Fibroblast of skin of back (primary cell): ENCODE results near the gene SH2D2A.
A peak's percentile ranks its signal among the peaks of the same experiment; 100 is the strongest.

Experiments
- DNase-seq: peaks from one replicate; pipeline ENCODE4 v3.0.0-alpha.2; 2013

Gene SH2D2A

GRCh38 chr1:156823210-156823790 is 6.7 kb upstream of the SH2D2A start:
- DNase-seq: no peak

- DNase-seq: no peak
Measured at GRCh38 chr1:156822680-156823079, 6.0 kb upstream of the SH2D2A start.

DNA sequence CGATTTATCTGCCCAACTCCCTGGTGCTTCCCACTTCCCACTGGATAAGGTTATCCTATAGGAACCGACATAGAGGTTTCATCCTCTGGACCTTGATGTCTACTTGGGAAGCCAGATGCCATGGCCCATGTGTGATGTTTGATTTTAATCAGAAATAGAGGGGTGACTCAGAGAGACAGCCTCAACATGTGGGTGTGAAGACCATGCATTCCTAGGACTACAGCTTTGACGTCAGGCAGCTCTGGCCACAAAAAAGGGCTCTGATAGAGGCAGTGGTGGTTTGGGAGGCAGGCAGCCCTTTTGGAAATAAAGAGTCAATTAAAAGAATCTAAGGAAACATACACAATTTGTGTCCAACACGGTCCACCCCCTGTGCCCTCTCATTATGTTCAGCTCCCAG is 5.2 kb upstream of the SH2D2A start:
- peak; percentile 44 for DNase-seq

DNA sequence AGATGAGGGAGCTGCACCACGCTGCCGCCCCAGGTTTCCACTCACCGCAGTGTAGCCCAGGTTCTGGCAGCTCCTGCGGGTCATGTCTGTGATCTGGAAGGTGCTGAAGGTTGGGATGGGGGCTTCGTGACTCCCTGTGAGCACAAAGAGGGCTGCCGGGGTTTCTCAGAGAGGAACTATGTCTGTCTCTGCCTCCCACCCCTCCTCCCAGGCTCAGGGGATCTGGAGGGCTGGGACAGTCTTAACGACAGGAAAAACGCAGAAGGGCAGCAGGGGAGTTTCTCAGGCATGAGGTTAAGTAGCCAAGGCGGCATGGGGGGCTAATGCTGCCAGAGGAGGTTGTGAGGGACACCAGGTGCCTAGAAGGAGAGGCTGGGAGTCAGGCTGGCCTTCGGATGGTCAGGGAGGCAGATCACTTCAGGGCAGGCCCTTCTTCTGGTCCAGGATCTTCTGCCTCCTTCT is 656 bp downstream of the SH2D2A start:
- DNase-seq: no peak

GRCh38 chr1:156815307-156815826 is 1.3 kb downstream of the SH2D2A start:
- peak; percentile 68 for DNase-seq

DNA sequence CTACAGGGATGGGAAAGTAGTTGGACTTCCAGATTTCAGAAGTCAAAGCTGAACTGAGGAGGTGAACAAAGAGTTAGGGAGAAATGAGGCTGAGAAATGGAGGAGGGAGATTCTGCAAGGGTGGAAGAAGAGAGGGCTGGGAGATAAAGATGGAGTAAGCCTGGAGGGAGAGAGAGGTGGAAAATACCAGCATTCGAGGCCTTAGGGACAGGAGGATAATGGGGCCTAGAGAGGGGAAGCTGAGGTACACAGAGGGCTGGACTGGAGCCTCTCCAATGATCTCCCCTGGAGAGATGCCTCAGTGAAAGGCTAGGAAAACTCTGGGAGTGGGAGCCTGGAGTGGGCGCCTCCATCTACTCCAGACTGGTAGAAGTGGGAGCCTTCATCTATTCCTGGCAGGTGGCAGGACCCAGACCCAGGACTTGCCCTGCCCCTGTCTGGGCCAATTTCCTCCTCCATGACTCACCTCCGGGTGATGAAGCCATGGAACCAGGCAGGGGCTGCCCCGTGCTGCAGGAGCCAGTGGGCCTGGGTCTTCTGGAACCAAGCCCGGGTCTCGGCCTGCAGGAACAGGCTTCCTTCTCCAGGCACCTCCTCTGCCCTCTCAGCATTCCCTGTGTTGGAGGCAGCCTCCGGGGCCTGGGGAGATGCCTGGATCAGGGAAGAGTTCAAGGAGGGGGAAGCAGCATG is 1.9 kb downstream of the SH2D2A start:
- DNase-seq: no peak

DNA sequence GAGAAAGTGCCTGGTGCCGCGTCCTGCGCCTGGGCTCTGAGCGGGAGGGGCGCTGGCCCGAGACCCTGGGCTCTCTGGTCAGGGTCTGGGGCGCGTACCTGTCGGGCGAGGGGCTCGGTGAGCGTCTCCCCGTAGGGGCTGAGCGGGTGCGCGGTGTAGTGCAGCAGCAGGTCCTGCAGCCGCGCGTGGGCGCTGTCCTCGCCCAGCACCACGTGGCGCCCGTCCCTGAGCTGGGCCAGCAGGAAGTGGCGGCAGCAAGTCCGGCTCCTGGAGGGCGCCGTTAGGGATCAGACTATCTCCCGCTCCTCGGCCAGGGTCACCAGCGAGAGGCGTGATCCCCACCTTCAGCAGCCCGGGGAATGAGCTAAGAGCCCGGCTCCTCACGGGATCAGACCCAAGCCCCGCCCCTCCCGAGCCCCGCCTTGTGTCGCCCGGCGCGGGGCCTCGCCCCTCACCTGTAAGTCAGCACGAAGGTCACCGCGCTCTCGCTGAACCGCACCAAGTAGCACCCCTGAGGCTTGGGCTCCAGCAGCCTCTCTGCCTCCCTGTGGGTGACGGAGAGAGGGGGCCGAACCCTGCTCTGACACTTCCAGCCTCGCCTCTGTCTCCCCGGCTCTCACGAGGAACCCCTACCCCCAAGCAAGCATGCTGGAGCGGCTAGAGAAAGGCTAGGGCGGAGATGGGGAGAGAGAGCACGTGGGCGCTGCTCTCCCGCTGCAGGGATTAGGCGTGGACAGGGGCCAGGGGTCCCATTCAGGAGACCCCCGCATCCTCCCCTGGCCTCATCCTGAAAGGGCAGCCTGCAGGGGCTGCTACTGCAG is 2.7 kb downstream of the SH2D2A start:
- DNase-seq: peak; percentile 50

GRCh38 chr1:156813298-156813697 is 3.4 kb downstream of the SH2D2A start:
- no peak for DNase-seq

GRCh38 chr1:156812293-156812990 is 4.2 kb downstream of the SH2D2A start:
- peak; percentile 18 for DNase-seq

GRCh38 chr1:156811168-156811567 is 5.5 kb downstream of the SH2D2A start:
- DNase-seq: no peak

DNA sequence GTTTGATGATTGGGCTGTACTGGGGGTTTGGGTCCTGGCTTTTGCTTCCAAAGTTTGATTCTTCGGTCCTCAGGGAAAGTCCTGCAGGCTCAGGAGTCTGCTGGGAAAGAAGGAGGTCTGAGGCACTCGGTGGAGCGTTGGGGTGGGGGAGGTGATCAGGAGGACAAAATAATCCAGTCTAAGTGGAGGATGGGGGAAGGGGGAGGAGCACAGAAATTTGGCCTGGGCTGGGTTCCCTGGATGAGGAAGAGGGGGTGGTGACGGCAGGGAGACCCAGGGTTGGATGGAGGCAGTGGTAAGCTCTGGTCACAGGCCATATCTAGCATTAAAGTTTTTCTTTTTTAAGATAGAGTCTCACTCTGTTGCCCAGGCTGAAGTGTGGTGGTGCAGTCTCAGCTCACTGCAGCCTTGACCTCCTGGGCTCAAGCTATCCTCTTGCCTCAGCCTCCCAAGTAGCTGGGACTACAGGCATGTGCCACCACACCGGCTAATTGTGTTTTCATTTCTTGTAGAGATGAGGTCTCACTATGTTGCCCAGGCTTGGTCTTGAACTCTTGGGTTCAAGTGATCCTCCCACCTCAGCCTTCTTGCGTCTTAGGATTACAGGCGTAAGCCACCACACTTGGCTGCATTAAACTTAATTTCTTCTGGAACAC is 6.8 kb downstream of the SH2D2A start:
- DNase-seq: no peak

DNA sequence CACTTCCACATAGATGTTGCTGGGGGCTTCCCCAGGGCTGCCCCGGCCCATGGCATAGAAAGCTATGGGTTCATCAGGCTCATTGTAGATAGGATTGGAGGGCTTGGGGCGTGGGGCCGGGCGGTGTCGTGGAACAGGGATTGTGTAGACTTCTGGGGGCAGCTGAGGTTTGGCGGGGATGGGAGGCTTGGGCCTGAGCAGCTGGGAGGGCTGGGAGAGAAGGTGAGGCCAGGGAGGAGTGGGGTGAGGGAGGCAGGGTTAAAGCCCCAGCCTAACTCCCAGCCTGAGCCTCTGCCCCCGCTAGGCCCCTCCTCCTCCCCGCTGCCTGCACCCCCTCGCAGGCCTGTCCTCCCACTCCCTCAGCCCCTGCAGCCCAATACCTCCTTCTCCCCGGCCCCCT is 7.4 kb downstream of the SH2D2A start:
- DNase-seq: no peak

- no peak for DNase-seq
Measured at GRCh38 chr1:156808186-156809030, 8.2 kb downstream of the SH2D2A start.

DNA sequence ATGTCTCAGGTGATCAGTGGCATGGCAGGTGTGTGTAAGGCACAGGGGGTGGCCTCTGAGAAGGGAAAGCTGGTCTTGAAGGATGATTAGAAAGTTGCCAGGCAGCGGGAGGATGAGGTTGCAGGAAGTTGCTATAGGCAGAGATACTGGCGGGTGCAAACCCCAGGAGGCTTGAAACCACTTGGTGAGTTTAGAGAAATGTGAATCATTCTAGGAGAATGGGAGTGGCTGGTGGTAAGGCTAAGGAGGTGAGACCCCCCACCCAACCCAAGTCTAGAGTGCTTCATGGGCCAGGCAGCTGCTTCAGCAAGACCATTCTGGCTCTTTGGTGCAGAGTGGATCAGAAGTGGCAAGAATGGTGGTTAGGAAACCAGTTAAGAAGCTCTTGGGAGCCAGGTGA is 9.0 kb downstream of the SH2D2A start:
- DNase-seq: no peak

DNA sequence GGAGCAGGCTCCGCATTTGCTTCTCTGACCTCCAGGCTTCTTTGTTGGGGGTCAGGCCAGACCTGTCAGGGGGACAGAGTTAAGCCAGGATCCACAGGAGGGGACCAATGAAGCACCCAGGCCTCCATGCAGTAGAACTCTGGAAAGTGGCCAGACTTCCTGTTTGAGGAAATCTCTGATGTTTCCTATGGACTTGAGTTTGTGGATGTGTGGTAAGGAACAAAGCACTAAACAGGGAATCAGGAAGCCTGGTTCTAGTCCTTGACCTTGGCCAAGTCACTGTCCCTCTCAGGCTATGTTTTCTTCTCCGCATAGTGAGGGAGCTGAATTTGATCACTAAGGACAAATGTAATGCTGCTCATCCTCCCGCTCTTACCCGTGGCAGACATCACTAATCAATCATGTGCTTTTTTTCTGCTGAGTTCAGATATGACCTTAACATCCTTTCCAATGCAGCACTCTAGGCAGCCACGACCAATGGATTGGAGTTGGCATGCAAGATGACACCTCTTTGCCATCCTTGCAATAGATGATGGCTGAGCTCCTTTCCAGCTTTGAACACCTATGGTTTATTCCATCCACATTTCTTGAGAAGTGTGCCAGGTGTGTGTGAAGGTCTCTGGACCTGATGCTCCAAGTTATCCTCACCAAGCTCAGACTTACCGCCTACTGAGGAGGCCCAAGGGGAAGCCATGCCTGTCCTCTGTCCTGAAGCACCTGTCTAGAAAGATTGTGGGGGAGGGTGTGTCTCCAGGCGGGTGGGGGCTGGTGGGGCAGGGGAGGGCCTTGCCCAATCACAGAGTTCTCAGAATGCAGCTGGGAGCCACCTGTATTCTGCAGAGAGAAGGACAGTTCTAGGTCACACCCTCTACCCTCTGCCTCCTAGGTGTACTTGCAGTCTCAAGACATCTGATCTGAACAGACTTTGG is 9.9 kb downstream of the SH2D2A start:
- no peak for DNase-seq

DNA sequence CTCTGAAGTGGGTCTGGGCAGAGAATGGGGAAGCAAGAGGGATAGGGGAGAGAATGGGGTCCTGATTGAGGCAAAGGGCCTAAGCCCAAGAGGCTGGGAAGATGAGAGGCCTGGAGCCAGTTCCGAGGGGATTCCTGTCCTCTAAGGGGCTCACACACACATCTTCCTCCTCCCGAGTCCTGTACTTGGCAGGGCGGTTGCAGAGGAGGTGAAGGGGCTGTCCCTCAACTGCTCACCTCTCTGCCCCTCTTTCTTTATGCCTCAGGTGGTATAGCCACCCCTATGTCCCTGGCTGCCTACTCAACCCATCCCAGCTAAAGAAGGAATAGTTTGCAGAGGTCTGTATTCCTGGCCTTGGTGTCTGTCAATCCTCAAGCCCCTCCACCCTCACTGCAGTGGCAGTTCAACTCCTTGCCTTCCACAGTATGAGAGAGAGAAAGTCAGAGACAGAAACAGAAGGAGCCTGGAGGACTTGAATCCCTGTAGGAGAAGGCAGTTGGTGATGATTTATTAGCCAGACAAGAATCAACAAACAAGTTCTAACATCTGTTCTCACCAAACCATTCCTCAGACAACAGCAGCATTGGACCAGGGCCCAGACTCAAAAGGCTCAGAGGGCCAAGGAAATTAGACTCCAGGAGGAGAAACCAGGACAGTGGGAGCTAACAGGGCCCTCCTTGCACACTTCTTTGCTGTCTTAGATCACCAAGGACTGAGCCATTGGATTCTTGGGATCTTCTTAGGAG is 10.7 kb downstream of the SH2D2A start:
- DNase-seq: no peak

DNA sequence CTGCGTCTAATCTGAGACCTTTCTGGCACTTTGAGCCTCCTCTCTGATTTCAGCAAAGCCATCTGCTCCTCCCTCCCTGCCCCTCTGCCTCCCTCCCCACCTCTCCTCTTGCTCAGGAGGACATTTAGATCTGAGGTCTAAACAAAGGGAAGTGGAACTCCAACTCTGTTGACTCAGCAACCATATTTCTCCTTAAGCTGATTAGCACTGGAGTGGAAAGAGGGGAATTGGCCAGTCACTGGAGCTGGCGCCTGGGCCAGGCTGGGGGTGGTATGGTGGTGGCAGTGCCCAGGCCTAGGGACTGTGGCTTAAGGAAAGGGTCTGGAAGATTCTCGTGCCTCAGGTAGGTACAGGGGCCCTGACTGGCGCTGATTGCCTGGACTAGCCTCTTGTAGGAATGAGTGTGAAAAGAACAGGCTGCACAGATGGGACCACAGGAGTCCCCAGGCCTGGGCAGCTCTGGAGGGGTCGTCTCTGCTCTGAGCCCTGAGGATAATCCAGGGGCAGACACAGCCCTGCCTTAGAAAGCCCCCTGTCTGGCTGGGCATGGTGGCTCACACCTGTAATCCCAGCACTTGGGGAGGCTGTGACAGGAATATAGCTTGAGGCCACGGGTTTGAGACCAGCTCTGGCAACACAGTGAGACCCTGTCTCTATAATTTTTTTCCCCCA is 11.9 kb downstream of the SH2D2A start:
- DNase-seq: no peak

GRCh38 chr1:156804026-156804425 is 12.6 kb downstream of the SH2D2A start:
- no peak for DNase-seq
